Panc1 (cell line): ENCODE results near the gene CNTN4. TPM values are rescaled to one million over a fixed set of nuclear protein-coding genes. Genes with fewer than 3 reads are reported as not detected.
"Not testable (repeated sequence)": the region's sequence is repeated elsewhere in the genome, so short reads cannot be mapped to it uniquely, and the experiment has no call there.

Experiments
- ATAC-seq: fragments of 200-7000 bp; cut with Tn5 transposase; 2 replicates; pipeline ENCODE4 v1.9.1; 2020; ENCODE audit warnings: mild to moderate bottlenecking, moderate library complexity
- BruUV-seq: library from RNA; stranded (reverse); fragments of 400-500 nt; replicated peaks from 2 replicates; lab custom pipeline; 2021; lab: Mats Ljungman, UMichigan
- CTCF ChIA-PET: fragments of 300-600 bp; sonication (Branson Sonifier 250); formaldehyde crosslinking; loops from one replicate; lab custom pipeline; 2022; ENCODE audit warnings: antibody characterized with exemption; lab: Charles Lee
- POLR2A ChIA-PET: fragments of 300-600 bp; sonication (Branson Sonifier 250); formaldehyde crosslinking; loops from one replicate; lab custom pipeline; 2022; ENCODE audit warnings: antibody characterized with exemption; lab: Charles Lee
- DNase-seq: peaks from one replicate; pipeline ENCODE4 v3.0.0-alpha.2; 2010; ENCODE audit warnings: low read depth, low spot score
- H3K27ac ChIP-seq: 2 replicates; pipeline ENCODE4 v1.5.1; 2011; ENCODE audit warnings: mild to moderate bottlenecking, low read length, inconsistent platforms
- H3K27me3 ChIP-seq: fragments of 200-500 bp; sonication (Bioruptor generic); 2 replicates; pipeline ENCODE4 v1.6.0; 2014; ENCODE audit warnings: low read length, inconsistent platforms; ENCODE audit not compliant: control insufficient read depth, insufficient read depth
- H3K36me3 ChIP-seq: fragments of 200-500 bp; sonication (Bioruptor generic); 2 replicates; pipeline ENCODE4 v1.5.1; 2014; ENCODE audit warnings: inconsistent platforms, mild to moderate bottlenecking, low read length, moderate library complexity; ENCODE audit not compliant: control insufficient read depth, insufficient read depth
- H3K4me1 ChIP-seq: 2 replicates; pipeline ENCODE4 v1.5.1; 2011; ENCODE audit warnings: inconsistent platforms, mild to moderate bottlenecking, low read length, moderate library complexity; ENCODE audit not compliant: control insufficient read depth, insufficient read depth
- H3K4me3 ChIP-seq, 2 experiments: 2 replicates each; pipeline ENCODE4 v1.5.1; 2011 to 2012; ENCODE audit warnings: low read depth in 2 of 2, low read length in 2 of 2, mild to moderate bottlenecking in 2 of 2, inconsistent platforms in 1 of 2, moderate library complexity in 1 of 2
- H3K9me3 ChIP-seq: fragments of 200-500 bp; sonication (Bioruptor generic); 2 replicates; pipeline ENCODE4 v1.5.1; 2014; ENCODE audit warnings: low read depth, mild to moderate bottlenecking, inconsistent platforms, low read length, moderate library complexity; ENCODE audit not compliant: control insufficient read depth, insufficient read depth
- POLR2AphosphoS5 ChIP-seq: IDR thresholded peaks from 2 replicates; pipeline ENCODE4 v1.6.1; 2012; ENCODE audit warnings: mild to moderate bottlenecking, low read depth, low read length, moderate library complexity
- SIN3A ChIP-seq: IDR thresholded peaks from 2 replicates; pipeline ENCODE4 v1.6.1; 2012; ENCODE audit warnings: low read depth, mild to moderate bottlenecking, low read length, moderate library complexity, borderline replicate concordance; ENCODE audit not compliant: insufficient read depth
- TCF7L2 ChIP-seq: IDR thresholded peaks from 2 replicates; pipeline ENCODE4 v1.6.1; 2011; ENCODE audit warnings: mild to moderate bottlenecking, low read depth, low read length, inconsistent platforms
- in situ Hi-C: cut with HindIII; loops from 2 replicates; pipeline ENCODE4 v1.10.0; 2016; ENCODE audit warnings: low sequenced_read_pairs, low pct_unique_long_range_greater_than_20kb
- intact Hi-C: fragments of 100-400 bp; cut with micrococcal nuclease; formaldehyde crosslinking; loops from one replicate; pipeline ENCODE4 v1.10.0; 2022; ENCODE audit not compliant: unreplicated experiment
- total RNA-seq: library from RNA; stranded (reverse); gene quantifications from one replicate; pipeline ENCODE4 v1.2.1, GENCODE V29; 2021; ENCODE audit not compliant: unreplicated experiment
- TF ChIP-seq, protein P1 (sequence below), 2 experiments: IDR thresholded peaks; 2 replicates each; pipeline ENCODE4 v1.6.1; 2011 to 2012; ENCODE audit warnings: low read depth in 2 of 2, control low read depth in 1 of 2, low read length in 1 of 2, mild to moderate bottlenecking in 1 of 2, moderate library complexity in 1 of 2; ENCODE audit not compliant: insufficient read depth in 1 of 2
- TF ChIP-seq, protein P2 (sequence below): fragments of 450-650 bp; IDR thresholded peaks from 2 replicates; pipeline ENCODE4 v1.5.1; 2017; ENCODE audit warnings: mild to moderate bottlenecking

The CNTN4 gene
- total RNA-seq, 1 experiment from 2014 or later: not detected

DNA sequence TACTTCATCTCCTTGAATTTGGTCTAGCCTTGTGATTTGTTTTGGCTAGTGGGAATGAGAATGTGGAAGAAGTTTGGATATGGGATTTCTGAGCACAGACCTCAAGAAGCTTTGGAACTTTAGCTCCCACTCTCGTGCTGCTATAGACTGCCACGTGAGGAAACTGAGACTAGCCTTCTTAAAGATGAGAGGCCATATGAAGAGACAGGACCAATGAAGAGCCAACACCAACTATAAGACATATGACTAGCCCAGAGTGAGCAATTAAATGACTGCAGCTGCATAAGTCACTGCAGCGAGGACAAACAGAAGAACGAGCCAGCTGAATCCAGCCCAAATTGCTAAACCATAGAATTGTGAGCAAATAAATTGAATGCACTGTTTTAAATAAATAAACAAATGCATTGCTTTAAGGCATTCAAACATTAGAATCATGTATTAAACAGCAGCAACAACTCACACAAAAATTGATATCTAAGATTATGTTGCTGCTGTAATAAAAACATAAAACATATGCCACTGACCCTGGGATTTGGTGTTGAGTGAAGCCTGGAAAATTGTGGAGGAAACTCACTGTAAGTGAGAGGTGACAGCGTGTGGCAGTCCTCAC, 15.7 kb upstream of the CNTN4 start:
- no peak overlapping the region for H3K27ac ChIP-seq
- intact Hi-C loops (no loop called here), in situ Hi-C loops (no loop called here)
- POLR2A ChIA-PET: no interaction called here
- no peaks in the 10 kb centered on the region for H3K27me3 ChIP-seq
- DNase-seq (no peak), ATAC-seq (no peak)
- no TSS peak for BruUV-seq
- CTCF ChIA-PET: no interaction called here
- H3K4me3 ChIP-seq: no peak overlapping the region
- TF ChIP-seq, protein P1, sequence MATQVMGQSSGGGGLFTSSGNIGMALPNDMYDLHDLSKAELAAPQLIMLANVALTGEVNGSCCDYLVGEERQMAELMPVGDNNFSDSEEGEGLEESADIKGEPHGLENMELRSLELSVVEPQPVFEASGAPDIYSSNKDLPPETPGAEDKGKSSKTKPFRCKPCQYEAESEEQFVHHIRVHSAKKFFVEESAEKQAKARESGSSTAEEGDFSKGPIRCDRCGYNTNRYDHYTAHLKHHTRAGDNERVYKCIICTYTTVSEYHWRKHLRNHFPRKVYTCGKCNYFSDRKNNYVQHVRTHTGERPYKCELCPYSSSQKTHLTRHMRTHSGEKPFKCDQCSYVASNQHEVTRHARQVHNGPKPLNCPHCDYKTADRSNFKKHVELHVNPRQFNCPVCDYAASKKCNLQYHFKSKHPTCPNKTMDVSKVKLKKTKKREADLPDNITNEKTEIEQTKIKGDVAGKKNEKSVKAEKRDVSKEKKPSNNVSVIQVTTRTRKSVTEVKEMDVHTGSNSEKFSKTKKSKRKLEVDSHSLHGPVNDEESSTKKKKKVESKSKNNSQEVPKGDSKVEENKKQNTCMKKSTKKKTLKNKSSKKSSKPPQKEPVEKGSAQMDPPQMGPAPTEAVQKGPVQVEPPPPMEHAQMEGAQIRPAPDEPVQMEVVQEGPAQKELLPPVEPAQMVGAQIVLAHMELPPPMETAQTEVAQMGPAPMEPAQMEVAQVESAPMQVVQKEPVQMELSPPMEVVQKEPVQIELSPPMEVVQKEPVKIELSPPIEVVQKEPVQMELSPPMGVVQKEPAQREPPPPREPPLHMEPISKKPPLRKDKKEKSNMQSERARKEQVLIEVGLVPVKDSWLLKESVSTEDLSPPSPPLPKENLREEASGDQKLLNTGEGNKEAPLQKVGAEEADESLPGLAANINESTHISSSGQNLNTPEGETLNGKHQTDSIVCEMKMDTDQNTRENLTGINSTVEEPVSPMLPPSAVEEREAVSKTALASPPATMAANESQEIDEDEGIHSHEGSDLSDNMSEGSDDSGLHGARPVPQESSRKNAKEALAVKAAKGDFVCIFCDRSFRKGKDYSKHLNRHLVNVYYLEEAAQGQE (IDR thresholded peaks at IDR 0.05; ENCODE audit: insufficient read depth in 1 of 2, low read depth in 2 of 2, low read length in 1 of 2): no peak
- TF ChIP-seq TCF7L2 (no peak), SIN3A (no peak), POLR2AphosphoS5 (no peak)
- TF ChIP-seq, protein P2, sequence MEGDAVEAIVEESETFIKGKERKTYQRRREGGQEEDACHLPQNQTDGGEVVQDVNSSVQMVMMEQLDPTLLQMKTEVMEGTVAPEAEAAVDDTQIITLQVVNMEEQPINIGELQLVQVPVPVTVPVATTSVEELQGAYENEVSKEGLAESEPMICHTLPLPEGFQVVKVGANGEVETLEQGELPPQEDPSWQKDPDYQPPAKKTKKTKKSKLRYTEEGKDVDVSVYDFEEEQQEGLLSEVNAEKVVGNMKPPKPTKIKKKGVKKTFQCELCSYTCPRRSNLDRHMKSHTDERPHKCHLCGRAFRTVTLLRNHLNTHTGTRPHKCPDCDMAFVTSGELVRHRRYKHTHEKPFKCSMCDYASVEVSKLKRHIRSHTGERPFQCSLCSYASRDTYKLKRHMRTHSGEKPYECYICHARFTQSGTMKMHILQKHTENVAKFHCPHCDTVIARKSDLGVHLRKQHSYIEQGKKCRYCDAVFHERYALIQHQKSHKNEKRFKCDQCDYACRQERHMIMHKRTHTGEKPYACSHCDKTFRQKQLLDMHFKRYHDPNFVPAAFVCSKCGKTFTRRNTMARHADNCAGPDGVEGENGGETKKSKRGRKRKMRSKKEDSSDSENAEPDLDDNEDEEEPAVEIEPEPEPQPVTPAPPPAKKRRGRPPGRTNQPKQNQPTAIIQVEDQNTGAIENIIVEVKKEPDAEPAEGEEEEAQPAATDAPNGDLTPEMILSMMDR: no peak
- H3K4me1 ChIP-seq: no peaks in the 10 kb centered on the region
- H3K9me3 ChIP-seq: no peaks in the 10 kb centered on the region
- H3K36me3 ChIP-seq: no peaks in the 10 kb centered on the region

DNA sequence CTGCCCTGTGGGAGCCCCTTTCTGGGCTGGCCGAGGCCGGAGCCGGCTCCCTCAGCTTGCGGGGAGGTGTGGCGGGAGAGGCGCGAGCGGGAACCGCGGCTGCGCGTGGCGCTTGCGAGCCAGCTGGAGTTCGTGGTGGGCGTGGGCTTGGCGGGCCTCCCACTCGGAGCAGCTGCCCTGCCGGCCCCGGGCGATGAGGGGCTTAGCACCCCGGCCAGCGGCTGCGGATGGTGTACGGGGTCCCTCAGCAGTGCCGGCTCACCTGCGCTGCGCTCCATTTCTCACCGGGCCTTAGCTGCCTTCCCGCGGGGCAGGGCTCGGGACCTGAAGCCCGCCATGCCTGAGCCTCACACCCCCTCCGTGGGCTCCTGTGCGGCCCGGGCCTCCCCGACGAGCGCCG, 15.1 kb upstream of the CNTN4 start:
- H3K4me1 ChIP-seq, CTCF ChIA-PET, intact Hi-C loops, BruUV-seq, H3K36me3 ChIP-seq, in situ Hi-C loops, H3K27ac ChIP-seq, H3K9me3 ChIP-seq, DNase-seq, POLR2A ChIA-PET, ATAC-seq, H3K4me3 ChIP-seq, H3K27me3 ChIP-seq: not testable (repeated sequence)

DNA sequence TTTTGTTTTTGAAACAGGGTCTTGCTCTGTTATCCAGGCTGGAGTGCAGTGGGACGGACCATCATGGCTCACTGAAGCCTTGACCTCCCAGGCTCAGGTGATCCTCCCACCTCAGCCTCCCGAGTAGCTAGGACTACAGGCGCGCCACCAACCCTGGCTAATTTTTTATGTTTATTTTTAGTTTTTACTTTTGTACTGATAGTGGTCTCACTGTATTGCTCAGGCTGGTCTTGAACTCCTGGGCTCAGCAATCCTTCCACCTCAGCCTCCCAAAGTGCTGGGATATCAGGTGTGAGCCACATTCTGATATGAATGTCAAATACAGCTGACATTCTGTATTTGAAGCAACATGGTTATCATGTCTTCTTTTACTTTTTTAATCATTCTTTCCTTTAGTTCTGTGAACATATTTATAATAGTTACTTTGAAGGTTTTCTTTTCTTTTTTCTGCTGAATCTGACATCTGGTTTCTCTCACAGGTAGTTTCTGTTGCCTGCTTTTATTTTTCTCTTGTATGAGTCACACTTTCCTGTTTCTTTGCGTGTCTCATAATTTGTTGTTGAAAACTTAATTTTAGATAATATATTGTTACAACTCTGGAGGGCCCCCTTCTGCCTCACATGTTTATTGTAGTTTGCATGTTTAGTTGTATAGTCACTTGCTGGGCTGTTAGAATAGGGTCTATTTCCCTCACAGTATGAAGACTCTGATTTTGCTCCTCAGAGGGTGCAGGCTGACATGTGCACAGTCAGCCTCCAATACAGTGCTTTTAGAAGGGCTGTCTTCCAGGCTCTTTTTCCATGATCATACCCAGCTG, 8.4 kb upstream of the CNTN4 start:
- in situ Hi-C loops (no loop called here), intact Hi-C loops (no loop called here)
- no TSS peak for BruUV-seq

More for the DNA sequence above, 8.4 kb upstream of the CNTN4 start:
- Histone ChIP-seq H3K36me3 (no peaks in the 10 kb centered on the region), H3K4me3 (no peak overlapping the region), H3K9me3 (no peaks in the 10 kb centered on the region), H3K27me3 (no peaks in the 10 kb centered on the region), H3K27ac (no peak overlapping the region), H3K4me1 (no peaks in the 10 kb centered on the region)
- ChIA-PET CTCF (no interaction called here), POLR2A (no interaction called here)
- no peak for ATAC-seq
- TF ChIP-seq TCF7L2 (no peak), SIN3A (no peak), POLR2AphosphoS5 (no peak)
- TF ChIP-seq, protein P1 (IDR thresholded peaks at IDR 0.05; ENCODE audit: insufficient read depth in 1 of 2, low read depth in 2 of 2, low read length in 1 of 2): no peak
- TF ChIP-seq, protein P2: no peak
- no peak for DNase-seq
